Mononuclear cell (primary cell): ENCODE results near the gene LTC4S. TPM values are rescaled to one million over a fixed set of nuclear protein-coding genes. Genes with fewer than 3 reads are reported as not detected.

Experiments
- H3K27me3 ChIP-seq: 2 replicates; pipeline ENCODE4 v1.6.0; 2011; ENCODE audit warnings: low read length, control low read depth; ENCODE audit not compliant: insufficient read depth
- H3K4me1 ChIP-seq: 2 replicates; pipeline ENCODE4 v1.5.1; 2011; ENCODE audit warnings: mild to moderate bottlenecking, low read length, control low read depth; ENCODE audit not compliant: insufficient read depth
- H3K4me3 ChIP-seq: 2 replicates; pipeline ENCODE4 v1.5.1; 2011; ENCODE audit warnings: mild to moderate bottlenecking, low read length, moderate library complexity
- H3K9me3 ChIP-seq: 2 replicates; pipeline ENCODE4 v1.5.1; 2011; ENCODE audit warnings: low read depth, mild to moderate bottlenecking, control low read depth, low read length
- total RNA-seq: library from RNA; depleted of rRNA; stranded (reverse); fragments of >200 nt; gene quantifications from one replicate; pipeline ENCODE4 v1.2.3, GENCODE V29; 2012

The LTC4S gene
- total RNA-seq, 1 donor = 2.5 TPM

DNA sequence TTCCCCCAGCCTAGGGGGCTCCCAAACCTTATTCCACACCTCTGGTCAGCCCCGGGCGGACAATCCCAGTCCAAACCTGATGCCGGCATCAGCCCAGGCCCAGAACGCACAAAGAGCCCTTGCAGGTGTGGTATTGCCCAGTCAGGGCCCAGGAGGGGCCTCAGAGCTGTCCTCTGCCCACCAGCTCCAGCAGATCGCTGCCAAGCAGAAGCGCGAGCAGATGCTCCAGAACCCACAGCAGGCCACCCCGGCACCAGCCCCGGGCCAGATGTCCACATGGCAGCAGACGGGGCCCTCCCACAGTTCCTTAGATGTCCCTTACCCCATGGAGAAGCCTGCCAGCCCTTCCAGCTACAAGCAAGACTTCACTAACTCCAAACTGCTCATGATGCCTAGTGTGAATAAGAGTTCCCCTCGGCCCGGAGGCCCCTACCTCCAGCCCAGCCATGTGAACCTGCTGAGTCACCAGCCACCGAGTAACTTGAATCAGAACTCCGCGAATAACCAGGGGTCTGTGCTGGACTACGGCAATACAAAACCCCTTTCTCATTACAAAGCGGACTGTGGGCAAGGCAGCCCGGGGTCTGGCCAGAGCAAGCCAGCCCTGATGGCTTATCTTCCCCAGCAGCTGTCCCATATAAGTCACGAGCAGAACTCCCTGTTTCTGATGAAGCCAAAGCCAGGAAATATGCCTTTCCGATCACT lies 27.6 kb upstream of the LTC4S start:
- no peaks in the 10 kb centered on the region for H3K9me3 ChIP-seq
- H3K4me3 ChIP-seq = no peak overlapping the region
- H3K27me3 ChIP-seq = no peaks in the 10 kb centered on the region
- peaks cover 88% of the 10 kb centered on the region for H3K4me1 ChIP-seq

DNA sequence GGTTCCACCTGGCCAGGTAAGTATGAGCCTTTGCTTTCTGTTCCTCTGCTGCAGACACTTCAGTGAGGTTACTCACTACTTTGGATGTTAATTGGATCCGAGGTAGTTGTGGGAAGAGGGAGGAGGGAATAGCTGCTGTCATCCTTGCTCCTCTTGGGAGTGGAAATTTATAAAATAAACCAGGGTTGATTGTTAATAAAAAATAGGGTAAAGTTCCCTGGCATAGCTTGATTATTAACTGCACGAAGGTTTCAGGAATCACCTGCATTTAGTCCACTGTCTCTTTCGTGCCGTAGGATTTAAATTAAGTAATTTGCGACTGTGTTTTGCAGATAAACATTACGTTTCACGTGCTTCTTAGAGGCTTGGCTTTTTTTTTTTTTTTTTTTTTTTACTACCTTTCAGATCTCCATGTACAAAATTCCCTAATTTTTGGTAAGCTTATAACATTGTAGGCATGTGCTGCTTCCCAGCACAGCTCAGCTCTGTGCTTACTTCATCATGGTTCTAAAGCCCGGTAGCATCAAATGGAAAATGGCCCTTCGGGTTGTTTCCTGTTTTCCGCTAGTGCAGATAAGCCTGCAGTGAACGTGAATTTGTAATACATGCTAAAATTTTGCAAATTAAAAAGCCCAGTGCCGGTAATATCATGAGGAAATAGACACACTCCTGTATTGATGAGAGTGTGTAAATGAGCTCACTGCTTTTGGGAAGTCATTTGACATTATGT lies 26.9 kb upstream of the LTC4S start:
- H3K4me1 ChIP-seq = peaks cover 89% of the 10 kb centered on the region

DNA sequence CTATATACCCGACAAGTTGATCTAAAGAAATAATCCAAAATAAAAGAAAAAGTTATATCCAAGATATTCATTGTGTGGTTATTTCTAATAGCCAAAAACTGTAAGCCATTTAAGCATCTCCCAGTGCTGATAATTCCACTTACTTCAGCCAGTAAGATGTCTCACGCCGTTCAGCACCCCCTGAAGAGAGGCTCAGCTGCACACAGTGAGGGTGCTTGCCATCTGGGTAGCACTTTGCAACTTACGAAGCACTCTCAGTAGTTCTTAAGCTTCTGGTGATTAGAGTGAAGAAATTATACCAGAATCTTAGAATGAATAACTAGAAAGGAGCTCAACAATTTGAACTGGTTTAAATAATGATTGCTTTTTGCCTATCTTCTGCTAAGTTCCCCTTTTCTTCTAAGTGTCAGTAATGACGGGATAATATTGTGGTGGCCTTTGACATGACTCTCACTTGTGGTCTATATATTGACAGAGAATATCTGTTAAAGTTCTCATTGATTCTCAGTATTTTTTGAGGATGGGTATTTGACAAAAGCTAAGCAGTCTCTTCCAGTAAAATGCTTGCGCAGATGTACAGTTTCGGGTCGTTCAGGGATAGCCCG lies 26.2 kb upstream of the LTC4S start:
- Histone ChIP-seq H3K27me3 (no peaks in the 10 kb centered on the region), H3K4me1 (peaks cover 89% of the 10 kb centered on the region), H3K4me3 (no peak overlapping the region), H3K9me3 (no peaks in the 10 kb centered on the region)

More for the DNA sequence above, 26.9 kb upstream of the LTC4S start:
- Histone ChIP-seq H3K27me3 (no peaks in the 10 kb centered on the region), H3K4me3 (no peak overlapping the region), H3K9me3 (no peaks in the 10 kb centered on the region)

DNA sequence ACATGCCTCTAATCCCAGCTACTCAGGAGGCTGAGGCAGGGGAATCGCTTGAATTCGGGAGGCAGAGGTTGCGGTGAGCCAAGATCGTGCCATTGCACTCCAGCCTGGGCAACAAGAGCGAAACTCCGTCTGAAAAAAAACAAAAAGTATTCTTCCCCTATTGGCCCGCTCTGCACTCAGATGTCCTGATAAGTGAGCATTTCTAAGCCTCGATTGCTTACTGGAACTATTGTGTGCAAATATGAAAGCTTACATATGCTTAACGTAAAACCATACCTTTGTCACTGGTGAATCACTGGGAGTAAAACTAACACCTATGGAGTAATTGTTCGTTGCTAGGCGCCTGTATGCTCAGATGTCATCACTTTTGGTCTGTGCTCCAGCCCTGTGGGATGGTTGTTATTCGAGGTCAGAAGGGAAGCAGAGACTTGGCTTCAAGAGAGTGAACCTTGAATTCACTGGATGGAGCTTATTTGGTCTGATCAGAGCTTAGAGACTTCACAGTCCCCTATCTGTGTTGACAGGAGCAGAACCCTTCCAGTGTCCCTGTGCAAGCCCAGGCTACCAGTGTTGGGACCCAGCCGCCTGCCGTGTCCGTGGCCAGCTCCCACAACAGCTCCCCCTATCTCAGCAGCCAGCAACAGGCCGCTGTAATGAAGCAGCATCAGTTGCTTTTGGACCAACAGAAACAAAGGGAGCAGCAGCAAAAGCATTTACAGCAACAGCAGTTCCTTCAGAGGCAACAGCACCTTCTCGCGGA lies 25.3 kb upstream of the LTC4S start:
- Histone ChIP-seq H3K27me3 (no peaks in the 10 kb centered on the region), H3K4me1 (peaks cover 82% of the 10 kb centered on the region), H3K4me3 (no peak overlapping the region), H3K9me3 (no peaks in the 10 kb centered on the region)

DNA sequence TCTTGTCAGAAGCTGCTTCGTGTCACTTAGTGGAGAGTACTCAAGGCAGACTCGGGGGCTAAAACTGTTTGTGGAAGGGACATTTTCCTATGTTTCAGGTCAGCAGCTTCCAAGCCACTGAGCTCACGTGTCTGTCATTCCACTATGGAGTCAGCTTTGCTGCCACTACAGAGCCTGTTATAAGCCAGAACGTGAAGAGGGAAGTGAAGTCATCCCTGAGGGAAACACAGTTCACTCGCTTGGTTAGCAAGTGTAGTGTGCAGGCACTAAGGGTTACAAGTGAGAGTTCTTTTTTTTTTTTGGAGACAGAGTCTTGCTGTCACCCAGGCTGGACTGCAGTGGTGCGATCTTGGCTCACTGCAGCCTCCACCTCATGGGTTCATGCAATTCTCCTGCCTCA lies 24.5 kb upstream of the LTC4S start:
- peaks cover 75% of the 10 kb centered on the region for H3K4me1 ChIP-seq
- H3K9me3 ChIP-seq = no peaks in the 10 kb centered on the region

DNA sequence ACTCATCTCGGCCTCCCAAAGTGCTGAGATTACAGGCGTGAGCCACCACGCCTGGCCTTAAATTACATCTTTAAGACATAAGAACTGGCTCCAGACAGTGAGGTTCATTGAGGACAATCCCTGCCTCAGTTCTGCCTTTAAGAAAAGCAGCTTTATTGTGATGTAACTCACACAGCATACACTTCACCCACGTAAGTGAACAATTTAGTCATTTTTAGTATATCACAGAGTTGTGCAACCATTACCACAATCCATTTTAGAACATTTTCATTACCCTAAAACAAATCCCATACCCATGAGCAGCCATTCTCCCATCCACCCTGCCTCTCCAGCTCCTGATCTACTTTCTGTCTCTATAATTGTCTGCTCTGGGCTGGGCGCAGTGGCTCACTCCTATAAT lies 24.0 kb upstream of the LTC4S start:
- H3K9me3 ChIP-seq = no peaks in the 10 kb centered on the region
- H3K27me3 ChIP-seq = no peaks in the 10 kb centered on the region
- no peak overlapping the region for H3K4me3 ChIP-seq
- peaks cover 74% of the 10 kb centered on the region for H3K4me1 ChIP-seq

More for the DNA sequence above, 24.5 kb upstream of the LTC4S start:
- Histone ChIP-seq H3K27me3 (no peaks in the 10 kb centered on the region), H3K4me3 (no peak overlapping the region)

DNA sequence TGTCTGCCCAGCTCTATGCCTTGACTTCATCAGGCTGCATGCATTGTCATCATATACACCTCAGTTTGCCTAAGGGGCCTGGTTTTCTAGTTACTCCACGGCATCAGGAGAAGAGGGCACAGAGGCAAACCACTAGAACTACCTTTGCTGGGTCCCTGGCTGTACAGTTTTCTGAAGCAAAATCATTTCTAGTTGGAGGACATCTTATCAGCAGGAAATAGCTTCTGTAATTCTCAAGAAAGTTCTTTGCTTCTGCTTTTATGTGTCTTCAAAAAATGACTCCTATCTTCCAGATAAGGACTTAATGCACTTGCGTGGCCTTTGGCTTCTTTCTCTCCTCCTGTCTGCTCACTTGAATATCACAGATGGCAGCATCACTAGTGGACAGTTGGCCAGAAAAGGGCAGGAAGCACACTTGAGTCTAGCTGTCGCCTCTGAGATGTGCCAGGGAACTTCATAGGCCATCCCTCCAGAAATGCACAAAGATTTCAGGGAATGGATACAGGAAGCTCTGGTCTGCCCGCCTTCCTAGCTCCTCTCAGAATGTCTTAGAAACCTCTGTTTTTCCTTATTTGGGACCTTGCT lies 22.4 kb upstream of the LTC4S start:
- no peak overlapping the region for H3K4me3 ChIP-seq
- peaks cover 71% of the 10 kb centered on the region for H3K4me1 ChIP-seq
- no peaks in the 10 kb centered on the region for H3K27me3 ChIP-seq
- no peaks in the 10 kb centered on the region for H3K9me3 ChIP-seq

DNA sequence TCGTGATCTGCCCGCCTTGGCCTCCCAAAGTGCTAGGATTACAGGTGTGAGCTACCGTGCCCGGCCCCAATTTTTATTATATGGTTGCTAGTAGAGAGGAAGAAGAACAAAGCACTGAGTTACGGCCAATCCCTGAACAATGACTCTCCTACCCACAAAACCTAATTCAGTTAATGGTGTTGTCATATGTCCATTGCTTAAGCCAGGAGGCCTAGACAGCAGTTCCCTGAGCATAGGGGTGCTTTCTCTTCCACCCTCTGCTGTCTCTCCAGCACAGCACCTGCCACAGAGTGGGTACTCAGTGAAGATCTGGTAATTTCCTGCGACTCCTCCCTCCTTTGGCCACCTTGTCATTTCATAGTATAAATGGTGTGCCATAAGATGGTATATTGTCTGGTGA lies 21.4 kb upstream of the LTC4S start:
- H3K9me3 ChIP-seq = no peaks in the 10 kb centered on the region
- no peak overlapping the region for H3K4me3 ChIP-seq
- peaks cover 67% of the 10 kb centered on the region for H3K4me1 ChIP-seq
- H3K27me3 ChIP-seq = no peaks in the 10 kb centered on the region

DNA sequence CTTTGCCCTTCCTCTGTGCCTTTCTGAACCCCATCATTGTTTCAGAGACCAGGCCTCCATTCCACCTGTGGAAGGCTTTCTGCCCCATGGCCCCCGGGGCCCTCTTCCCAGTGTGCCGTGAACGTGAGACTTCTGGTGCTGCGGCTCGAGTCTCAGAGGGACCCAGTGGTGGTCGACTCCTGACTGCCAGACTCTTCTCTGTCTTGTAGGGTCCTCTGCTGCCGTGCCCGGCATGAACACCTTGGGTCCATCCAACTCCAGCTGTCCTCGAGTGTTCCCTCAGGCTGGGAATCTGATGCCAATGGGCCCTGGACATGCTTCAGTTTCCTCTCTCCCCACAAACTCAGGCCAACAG lies 20.1 kb upstream of the LTC4S start:
- Histone ChIP-seq H3K4me1 (peaks cover 72% of the 10 kb centered on the region), H3K4me3 (no peak overlapping the region), H3K9me3 (no peaks in the 10 kb centered on the region), H3K27me3 (no peaks in the 10 kb centered on the region)

DNA sequence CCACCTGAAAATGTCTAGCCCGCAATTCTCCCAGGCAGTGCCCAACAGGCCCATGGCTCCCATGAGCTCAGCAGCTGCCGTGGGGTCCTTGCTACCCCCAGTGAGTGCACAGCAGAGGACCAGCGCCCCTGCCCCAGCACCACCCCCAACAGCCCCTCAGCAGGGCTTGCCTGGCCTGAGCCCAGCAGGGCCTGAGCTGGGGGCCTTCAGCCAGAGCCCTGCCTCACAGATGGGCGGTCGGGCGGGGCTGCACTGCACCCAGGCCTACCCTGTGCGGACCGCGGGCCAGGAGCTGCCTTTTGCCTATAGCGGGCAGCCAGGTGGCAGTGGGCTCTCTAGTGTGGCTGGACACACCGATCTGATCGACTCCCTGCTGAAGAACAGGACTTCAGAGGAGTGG lies 19.3 kb upstream of the LTC4S start:
- H3K9me3 ChIP-seq = no peaks in the 10 kb centered on the region
- no peaks in the 10 kb centered on the region for H3K27me3 ChIP-seq
- H3K4me1 ChIP-seq = peaks cover 72% of the 10 kb centered on the region
- H3K4me3 ChIP-seq = no peak overlapping the region

DNA sequence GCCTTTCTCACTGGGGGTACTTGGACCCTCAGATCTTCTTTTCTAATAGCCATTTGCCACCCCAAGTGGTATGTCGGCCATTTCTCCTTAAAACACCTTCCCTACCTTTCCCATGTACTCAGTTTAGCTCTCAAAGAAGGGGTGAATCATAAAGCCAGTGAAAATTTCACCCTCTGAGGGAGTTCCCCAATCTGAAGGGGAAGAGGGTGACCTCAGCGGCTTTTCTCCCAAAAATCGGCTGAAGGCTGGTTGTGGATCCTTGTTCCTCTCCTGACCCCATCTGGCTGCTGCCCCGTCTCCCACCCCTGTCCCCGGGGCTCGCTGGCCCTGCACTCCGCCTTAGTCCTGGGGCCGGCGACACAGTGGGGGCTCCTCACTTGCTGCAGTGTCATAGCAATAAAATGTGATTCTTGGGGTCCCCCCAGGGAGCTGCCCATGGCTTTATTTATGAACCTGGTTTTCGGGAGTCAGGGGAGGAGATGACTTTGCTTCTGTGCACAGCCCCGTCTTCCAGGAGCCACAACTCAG lies 17.3 kb upstream of the LTC4S start:
- Histone ChIP-seq H3K4me3 (no peak overlapping the region), H3K9me3 (no peaks in the 10 kb centered on the region), H3K4me1 (peaks cover 71% of the 10 kb centered on the region), H3K27me3 (no peaks in the 10 kb centered on the region)

DNA sequence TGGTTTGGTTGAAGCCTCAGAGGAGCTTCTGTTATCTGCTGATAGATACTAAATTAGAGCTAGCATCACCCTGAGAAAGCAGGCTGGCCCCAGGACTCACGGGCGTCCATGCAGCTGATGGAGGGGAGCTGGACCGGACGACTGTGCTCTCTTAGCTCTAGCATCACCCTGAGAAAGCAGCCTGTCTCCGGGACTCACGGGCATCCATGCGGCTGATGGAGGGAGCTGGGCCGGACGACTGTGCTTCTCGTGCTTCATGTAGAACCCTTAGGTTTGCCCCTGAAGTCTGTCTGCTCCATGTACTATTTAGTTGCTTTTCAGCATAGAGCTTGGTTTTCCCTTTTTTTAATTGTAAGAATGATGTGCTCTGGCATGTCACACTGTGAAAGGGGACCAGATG lies 16.3 kb upstream of the LTC4S start:
- H3K27me3 ChIP-seq = no peaks in the 10 kb centered on the region

DNA sequence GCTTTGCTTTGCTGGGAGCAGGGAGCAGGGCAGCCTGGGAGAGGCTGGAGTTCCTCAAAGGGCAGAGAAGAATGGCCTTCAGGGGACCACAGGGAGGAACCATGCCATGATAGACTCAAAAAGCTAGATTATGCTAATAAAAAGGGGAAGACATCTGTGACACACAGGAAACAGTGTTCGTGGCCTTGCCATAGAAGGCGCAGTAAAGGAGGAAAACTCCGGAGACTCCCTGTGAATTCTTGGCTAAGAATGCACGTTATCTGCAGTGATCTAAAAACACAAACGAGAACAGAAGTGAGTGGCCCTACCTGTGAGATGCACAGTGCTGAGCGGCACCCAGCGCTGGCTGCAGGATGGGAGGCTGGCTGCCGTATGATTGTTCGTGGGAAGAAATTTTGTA lies 15.9 kb upstream of the LTC4S start:
- H3K9me3 ChIP-seq = no peaks in the 10 kb centered on the region
- no peak overlapping the region for H3K4me3 ChIP-seq
- peaks cover 58% of the 10 kb centered on the region for H3K4me1 ChIP-seq
- H3K27me3 ChIP-seq = no peaks in the 10 kb centered on the region

More for the DNA sequence above, 16.3 kb upstream of the LTC4S start:
- Histone ChIP-seq H3K9me3 (no peaks in the 10 kb centered on the region), H3K4me1 (peaks cover 62% of the 10 kb centered on the region), H3K4me3 (no peak overlapping the region)

DNA sequence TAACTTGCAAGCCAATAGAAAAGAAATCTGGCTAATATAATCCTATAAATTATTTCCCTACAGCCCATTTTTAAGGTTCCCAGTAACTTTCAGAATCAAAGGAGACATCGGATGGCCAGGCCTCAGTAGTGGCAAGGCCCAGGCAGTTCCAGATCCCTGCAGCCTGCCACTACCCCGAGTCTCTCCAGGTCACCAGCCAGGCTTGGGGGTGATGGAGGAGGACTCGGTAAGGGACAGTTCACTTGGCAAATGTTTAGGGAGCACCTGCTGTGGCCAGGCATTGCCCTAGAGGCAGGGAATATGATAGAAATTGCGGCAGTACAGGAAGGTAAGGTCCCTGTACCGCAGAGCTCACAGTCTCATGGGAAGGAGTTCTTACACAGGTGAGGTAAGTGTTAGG lies 15.2 kb upstream of the LTC4S start:
- H3K4me3 ChIP-seq = no peak overlapping the region
- H3K4me1 ChIP-seq = peaks cover 58% of the 10 kb centered on the region
- H3K27me3 ChIP-seq = no peaks in the 10 kb centered on the region
- no peaks in the 10 kb centered on the region for H3K9me3 ChIP-seq
